ENCODE data around the gene KLF16. TPM values are rescaled to one million over a fixed set of nuclear protein-coding genes. Genes with fewer than 3 reads are reported as not detected.
A peak's percentile ranks its signal among the peaks of the same experiment; 100 is the strongest.

The KLF16 gene
- total RNA-seq, 1 experiment from 2014 or later, result 26.7 TPM

DNA sequence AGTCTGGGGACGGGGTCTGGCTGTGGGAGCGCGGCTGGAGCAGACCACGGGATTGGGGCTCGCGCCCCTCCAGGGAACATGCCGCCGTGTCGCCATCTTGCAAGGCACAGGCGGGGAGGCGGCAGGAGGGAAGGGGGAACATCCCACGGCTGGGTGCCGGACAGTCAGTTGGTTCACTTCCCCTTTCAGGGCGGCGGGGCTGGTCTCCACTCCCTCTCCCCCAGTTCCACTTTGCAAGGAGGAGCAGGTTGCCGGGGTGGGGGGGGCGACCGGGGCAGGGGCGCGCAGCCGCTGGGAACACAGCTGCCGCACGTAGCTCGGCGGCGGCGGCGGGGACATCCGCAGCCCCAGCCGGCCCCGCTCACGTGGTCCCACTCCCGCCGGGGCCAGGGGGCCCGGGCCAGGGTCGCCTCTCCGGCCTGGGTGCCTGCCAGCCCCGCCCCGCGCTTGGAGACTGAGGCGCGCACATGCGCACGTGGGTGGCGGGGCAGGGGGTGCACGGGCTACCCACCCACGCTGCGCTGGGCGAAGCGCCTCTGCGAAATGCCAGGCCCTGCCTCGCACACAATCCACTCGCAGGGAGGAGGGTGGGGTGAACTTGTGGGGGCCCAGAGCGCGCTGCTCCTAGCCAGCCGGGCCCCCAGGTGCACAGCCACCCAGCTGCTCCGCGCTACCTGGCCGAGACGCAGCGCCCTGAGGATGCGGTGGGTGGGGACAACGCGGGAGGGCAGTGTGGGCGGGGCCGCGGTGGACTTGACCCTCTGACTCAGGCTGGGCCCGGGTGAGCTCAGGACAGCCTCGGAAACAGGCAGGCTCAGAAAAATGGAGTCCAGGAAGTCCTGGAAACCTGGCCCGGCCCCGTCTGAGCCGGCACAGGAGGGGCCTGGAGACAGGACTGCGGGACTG lies 6.4 kb downstream of the KLF16 start:
- peaks cover 8% of the 10 kb centered on the region; the same call in 1 of the 2 replicates for H3F3A ChIP-seq (ENCODE audit: insufficient read depth, low read depth)
- H3K27me3 ChIP-seq (ENCODE audit: insufficient read depth, low read depth), result no peaks in the 10 kb centered on the region
- no peaks in the 10 kb centered on the region for H3K9me3 ChIP-seq (ENCODE audit: insufficient read depth, low read depth)
- no peaks in the 10 kb centered on the region for H3K36me3 ChIP-seq (ENCODE audit: low read depth)
- no peak overlapping the region for H2AFZ ChIP-seq
- H4K20me1 ChIP-seq (ENCODE audit: insufficient read depth), result peaks cover 52% of the 10 kb centered on the region
- no peaks in the 10 kb centered on the region for H3K9me2 ChIP-seq (ENCODE audit: insufficient read depth)
- H3K79me2 ChIP-seq (ENCODE audit: low read depth), result peaks cover 80% of the 10 kb centered on the region
- DNase-seq, result peak in 1 of 2 experiments; percentile 72
- ChIA-PET CTCF (interaction anchor here (0.5 kb wide), 1 partner anchor 62 kb away, joined by 3 read pairs; no protein-coding TSS in a partner anchor), POLR2A (ENCODE audit: unreplicated experiment) (interaction anchor here (0.5 to 0.6 kb wide), 2 partner anchors 588 to 695 kb away, joined by 4 to 15 read pairs; partner anchors contain the start of gene CIRBP)
- no peak overlapping the region for H3K4me3 ChIP-seq
- no peak overlapping the region for H3K4me2 ChIP-seq
- intact Hi-C loops (cut with micrococcal nuclease; ENCODE audit: unreplicated experiment), result no loop called here
- no TSS peak for BruUV-seq (replicated peaks)
- H3K4me1 ChIP-seq (replicated peaks; ENCODE audit: insufficient read depth), result peaks cover 20% of the 10 kb centered on the region
- H3K27ac ChIP-seq, result no peak overlapping the region
- no peak for TF ChIP-seq EZH2 (IDR thresholded peaks at IDR 0.05; ENCODE audit: low read depth)
- TF ChIP-seq, protein P1, sequence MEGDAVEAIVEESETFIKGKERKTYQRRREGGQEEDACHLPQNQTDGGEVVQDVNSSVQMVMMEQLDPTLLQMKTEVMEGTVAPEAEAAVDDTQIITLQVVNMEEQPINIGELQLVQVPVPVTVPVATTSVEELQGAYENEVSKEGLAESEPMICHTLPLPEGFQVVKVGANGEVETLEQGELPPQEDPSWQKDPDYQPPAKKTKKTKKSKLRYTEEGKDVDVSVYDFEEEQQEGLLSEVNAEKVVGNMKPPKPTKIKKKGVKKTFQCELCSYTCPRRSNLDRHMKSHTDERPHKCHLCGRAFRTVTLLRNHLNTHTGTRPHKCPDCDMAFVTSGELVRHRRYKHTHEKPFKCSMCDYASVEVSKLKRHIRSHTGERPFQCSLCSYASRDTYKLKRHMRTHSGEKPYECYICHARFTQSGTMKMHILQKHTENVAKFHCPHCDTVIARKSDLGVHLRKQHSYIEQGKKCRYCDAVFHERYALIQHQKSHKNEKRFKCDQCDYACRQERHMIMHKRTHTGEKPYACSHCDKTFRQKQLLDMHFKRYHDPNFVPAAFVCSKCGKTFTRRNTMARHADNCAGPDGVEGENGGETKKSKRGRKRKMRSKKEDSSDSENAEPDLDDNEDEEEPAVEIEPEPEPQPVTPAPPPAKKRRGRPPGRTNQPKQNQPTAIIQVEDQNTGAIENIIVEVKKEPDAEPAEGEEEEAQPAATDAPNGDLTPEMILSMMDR (conservative IDR thresholded peaks at IDR 0.05), result no peak

DNA sequence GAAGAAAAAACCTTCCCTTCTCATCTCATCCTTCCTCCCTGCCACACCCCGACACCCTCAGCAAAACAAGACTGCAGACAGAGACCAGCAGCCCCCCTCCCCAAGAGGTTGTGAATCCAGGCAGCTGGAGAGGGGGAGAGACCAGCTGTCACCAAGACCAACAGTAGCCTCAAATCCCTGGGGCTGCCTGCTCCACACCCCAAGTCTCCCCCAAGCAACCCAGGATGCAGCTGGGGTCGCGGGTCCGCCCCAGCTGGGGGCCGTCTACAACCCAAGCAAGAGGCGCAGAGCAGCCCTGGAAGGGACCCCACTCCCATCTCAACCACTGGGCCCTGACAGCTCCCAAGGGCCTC lies 7.1 kb downstream of the KLF16 start:
- POLR2A ChIA-PET (ENCODE audit: unreplicated experiment), result no interaction called here
- peaks cover 20% of the 10 kb centered on the region for H3K4me1 ChIP-seq (replicated peaks; ENCODE audit: insufficient read depth)

DNA sequence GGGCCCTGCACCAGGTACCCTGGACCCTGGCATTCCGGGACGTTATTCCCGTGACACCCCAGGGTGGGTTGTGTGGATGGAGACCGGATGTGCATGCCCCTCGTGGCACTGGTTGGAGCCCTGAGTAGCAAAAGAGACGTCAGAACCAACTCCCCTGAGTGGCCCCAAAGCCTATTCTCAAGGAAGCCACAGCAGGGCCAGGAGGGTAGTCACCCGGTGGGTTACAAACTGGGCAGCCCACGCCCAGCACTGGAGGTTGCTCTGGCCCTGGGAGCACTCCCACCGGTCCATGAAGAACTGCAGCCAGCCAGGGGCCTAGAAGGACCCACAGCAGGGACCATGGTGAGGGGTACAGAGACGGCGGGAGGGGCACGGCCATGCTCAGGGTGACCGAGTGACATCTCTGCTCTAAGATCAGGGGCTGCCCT lies 7.5 kb downstream of the KLF16 start:
- H3K27ac ChIP-seq, result no peak overlapping the region
- POLR2A ChIA-PET (ENCODE audit: unreplicated experiment), result no interaction called here

More for the DNA sequence above, 7.1 kb downstream of the KLF16 start:
- peaks cover 73% of the 10 kb centered on the region for H3K79me2 ChIP-seq (ENCODE audit: low read depth)
- no TSS peak for BruUV-seq (replicated peaks)
- H3K4me2 ChIP-seq, result no peak overlapping the region
- TF ChIP-seq EZH2 (IDR thresholded peaks at IDR 0.05; ENCODE audit: low read depth), result no peak
- TF ChIP-seq, protein P1 (conservative IDR thresholded peaks at IDR 0.05), result no peak
- no peak for DNase-seq
- H3K9me2 ChIP-seq (ENCODE audit: insufficient read depth), result no peaks in the 10 kb centered on the region
- H2AFZ ChIP-seq, result no peak overlapping the region
- intact Hi-C loops (cut with micrococcal nuclease; ENCODE audit: unreplicated experiment), result no loop called here
- H3F3A ChIP-seq (ENCODE audit: insufficient read depth, low read depth), result peaks cover 8% of the 10 kb centered on the region; the same call in 1 of the 2 replicates
- CTCF ChIA-PET, result no interaction called here
- H3K27ac ChIP-seq, result no peak overlapping the region
- no peaks in the 10 kb centered on the region for H3K9me3 ChIP-seq (ENCODE audit: insufficient read depth, low read depth)
- H3K36me3 ChIP-seq (ENCODE audit: low read depth), result no peaks in the 10 kb centered on the region
- peaks cover 46% of the 10 kb centered on the region for H4K20me1 ChIP-seq (ENCODE audit: insufficient read depth)
- no peaks in the 10 kb centered on the region for H3K27me3 ChIP-seq (ENCODE audit: insufficient read depth, low read depth)
- H3K4me3 ChIP-seq, result no peak overlapping the region

More for the DNA sequence above, 7.5 kb downstream of the KLF16 start:
- peaks cover 42% of the 10 kb centered on the region for H4K20me1 ChIP-seq (ENCODE audit: insufficient read depth)
- intact Hi-C loops (cut with micrococcal nuclease; ENCODE audit: unreplicated experiment), result no loop called here
- CTCF ChIA-PET, result no interaction called here
- no TSS peak for BruUV-seq (replicated peaks)
- no peaks in the 10 kb centered on the region for H3K27me3 ChIP-seq (ENCODE audit: insufficient read depth, low read depth)
- H3K36me3 ChIP-seq (ENCODE audit: low read depth), result no peaks in the 10 kb centered on the region
- DNase-seq, result no peak
- H3K4me1 ChIP-seq (replicated peaks; ENCODE audit: insufficient read depth), result peaks cover 18% of the 10 kb centered on the region
- no peak overlapping the region for H2AFZ ChIP-seq
- no peaks in the 10 kb centered on the region for H3K9me3 ChIP-seq (ENCODE audit: insufficient read depth, low read depth)
- peaks cover 8% of the 10 kb centered on the region; the same call in 1 of the 2 replicates for H3F3A ChIP-seq (ENCODE audit: insufficient read depth, low read depth)
- no peak for TF ChIP-seq EZH2 (IDR thresholded peaks at IDR 0.05; ENCODE audit: low read depth)
- TF ChIP-seq, protein P1 (conservative IDR thresholded peaks at IDR 0.05), result no peak
- H3K79me2 ChIP-seq (ENCODE audit: low read depth), result peaks cover 69% of the 10 kb centered on the region
- peak overlapping the region; percentile 54 for H3K4me2 ChIP-seq
- peak overlapping the region; percentile 11; the same call in 1 of the 2 replicates for H3K4me3 ChIP-seq
- H3K9me2 ChIP-seq (ENCODE audit: insufficient read depth), result no peaks in the 10 kb centered on the region

Measured in PC-9 (cell line).